ENCODE data around the gene CTNNA1. TPM values are rescaled to one million over a fixed set of nuclear protein-coding genes. Genes with fewer than 3 reads are reported as not detected.

CTNNA1 gene
- polyA plus RNA-seq, 1 of the 3 experiments (the other 2 are of a cell fraction): 130 TPM

DNA sequence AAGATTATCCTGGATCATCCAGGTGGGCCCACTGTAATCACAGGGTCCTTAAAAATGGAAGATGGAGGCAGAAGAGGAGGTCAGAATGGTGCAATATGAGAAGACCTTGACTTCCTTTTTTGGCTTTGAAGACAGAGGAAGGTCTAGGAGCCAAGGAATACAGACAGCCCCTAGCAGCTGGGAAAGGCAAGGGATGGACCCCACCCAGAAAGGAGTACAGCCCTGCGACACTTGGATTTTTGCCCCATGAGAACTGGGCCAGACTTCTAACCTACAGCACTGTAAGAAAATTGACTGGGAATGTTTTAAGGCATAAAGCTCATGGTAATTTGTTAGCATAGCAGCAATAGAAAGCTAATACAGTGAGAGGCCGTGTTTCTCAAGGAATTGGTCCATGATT is 188.8 kb downstream of the CTNNA1 start:
- TF ChIP-seq CHD2 (IDR thresholded peaks at IDR 0.05; ENCODE audit: low read length, partially characterized antibody) (no peak), GATA2 (CRISPR knock-in tag; IDR thresholded peaks at IDR 0.05) (no peak), RXRA (IDR thresholded peaks at IDR 0.05; ENCODE audit: borderline replicate concordance, low read depth) (no peak), SMC3 (IDR thresholded peaks at IDR 0.05; ENCODE audit: low read depth, low read length) (no peak)
- H2AFZ ChIP-seq (ENCODE audit: low read depth): no peak overlapping the region

GRCh38 chr5:138942861-138943260 is 189.6 kb downstream of the CTNNA1 start:
- TF ChIP-seq SMC3 (IDR thresholded peaks at IDR 0.05; ENCODE audit: low read depth, low read length) (no peak), GATA2 (CRISPR knock-in tag; IDR thresholded peaks at IDR 0.05) (no peak), RXRA (IDR thresholded peaks at IDR 0.05; ENCODE audit: borderline replicate concordance, low read depth) (no peak), YY1 (IDR thresholded peaks at IDR 0.05; ENCODE audit: low read depth) (no peak), RAD21 (IDR thresholded peaks at IDR 0.05; ENCODE audit: low read length) (peak; percentile 38)
- H3K4me3 ChIP-seq (ENCODE audit: low read depth in 2 of 2, low read length in 1 of 2): no peak overlapping the region
- H4K20me1 ChIP-seq (ENCODE audit: insufficient read depth): no peaks in the 10 kb centered on the region
- no peaks in the 10 kb centered on the region for H3K9me3 ChIP-seq
- no peak overlapping the region for H2AFZ ChIP-seq (ENCODE audit: low read depth)
- H3K27ac ChIP-seq (ENCODE audit: low read depth in 2 of 2, low read length in 1 of 2): no peak overlapping the region
- no peaks in the 10 kb centered on the region for H3K27me3 ChIP-seq (ENCODE audit: insufficient read depth)
- ChIA-PET POLR2A (no interaction called here), CTCF (interaction anchor here (0.7 to 1.6 kb wide), 4 partner anchors 10 to 118 kb away, joined by 3 to 4 read pairs (median 4); no protein-coding TSS in a partner anchor)
- H3K9ac ChIP-seq: no peak overlapping the region
- H3K4me2 ChIP-seq: no peak overlapping the region
- WGBS (ENCODE audit: low lambda C conversion rate): 88% methylated on average over 3 of the region's 3 CpGs
- H3K4me1 ChIP-seq (ENCODE audit: control insufficient read depth in 1 of 2, insufficient read depth in 2 of 2, low read depth in 1 of 2, low read length in 1 of 2): peaks cover 0 to 52% of the 10 kb centered on the region in 2 experiments; a peak in 1 of 4 replicates
- DNase-seq: no peak
- H3K9me2 ChIP-seq: no peaks in the 10 kb centered on the region
- no peaks in the 10 kb centered on the region for H3K79me2 ChIP-seq (ENCODE audit: insufficient read depth)
- H3F3A ChIP-seq (replicated peaks; ENCODE audit: insufficient read depth): no peaks in the 10 kb centered on the region
- peaks cover 4 to 5% of the 10 kb centered on the region in 2 experiments for H3K36me3 ChIP-seq (replicated peaks in 1 of 2; ENCODE audit: control insufficient read depth in 1 of 2, insufficient read depth in 2 of 2, low read length in 1 of 2)

More for the DNA sequence above, 188.8 kb downstream of the CTNNA1 start:
- WGBS (ENCODE audit: low lambda C conversion rate): 100% methylated on average over 2 of the region's 2 CpGs
- Histone ChIP-seq H3K9me2 (no peaks in the 10 kb centered on the region), H3K36me3 (replicated peaks in 1 of 2; ENCODE audit: control insufficient read depth in 1 of 2, insufficient read depth in 2 of 2, low read length in 1 of 2) (peaks cover 4 to 5% of the 10 kb centered on the region in 2 experiments), H3K9ac (no peak overlapping the region), H3K27ac (ENCODE audit: low read depth in 2 of 2, low read length in 1 of 2) (no peak overlapping the region; a peak in 1 of 4 replicates), H3F3A (replicated peaks; ENCODE audit: insufficient read depth) (no peaks in the 10 kb centered on the region), H4K20me1 (ENCODE audit: insufficient read depth) (no peaks in the 10 kb centered on the region), H3K9me3 (no peaks in the 10 kb centered on the region), H3K4me1 (ENCODE audit: control insufficient read depth in 1 of 2, insufficient read depth in 2 of 2, low read depth in 1 of 2, low read length in 1 of 2) (peaks cover 0 to 44% of the 10 kb centered on the region in 2 experiments; a peak in 1 of 4 replicates), H3K27me3 (ENCODE audit: insufficient read depth) (no peaks in the 10 kb centered on the region), H3K4me2 (no peak overlapping the region), H3K4me3 (ENCODE audit: low read depth in 2 of 2, low read length in 1 of 2) (no peak overlapping the region), H3K79me2 (ENCODE audit: insufficient read depth) (no peaks in the 10 kb centered on the region)
- no peak for DNase-seq
- CTCF ChIA-PET: interaction anchor here (0.7 to 1.6 kb wide), 4 partner anchors 10 to 118 kb away, joined by 3 to 4 read pairs (median 4); no protein-coding TSS in a partner anchor
- POLR2A ChIA-PET: no interaction called here

DNA sequence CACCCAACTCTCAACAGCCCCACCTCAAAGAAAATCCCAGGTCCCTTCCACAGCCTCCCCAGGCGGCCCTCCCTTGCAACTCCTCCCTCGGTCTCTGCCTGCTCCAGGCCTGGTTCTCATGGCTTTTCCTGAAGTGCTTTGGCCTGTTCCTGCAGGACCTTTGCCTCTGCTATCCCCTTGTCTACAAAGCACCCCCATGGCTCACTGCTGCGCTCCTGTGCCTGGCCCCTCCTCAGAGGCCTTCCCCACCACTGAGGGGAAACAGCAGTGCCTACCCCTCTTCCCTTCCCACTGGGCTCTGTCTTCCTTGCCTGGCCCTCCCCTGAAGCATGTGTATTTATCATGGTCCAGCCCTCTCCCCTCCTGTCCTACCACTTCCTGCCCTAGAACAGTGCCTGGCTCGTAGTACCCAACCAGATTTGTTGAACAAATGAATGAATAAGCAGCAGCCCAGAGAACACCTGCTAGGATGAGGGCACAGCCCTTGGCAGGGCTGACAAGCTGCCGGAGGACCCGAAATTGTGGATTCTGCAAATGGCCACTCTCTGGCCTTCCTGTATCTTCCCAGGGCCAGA is 190.5 kb downstream of the CTNNA1 start:
- Histone ChIP-seq H3K27me3 (ENCODE audit: insufficient read depth) (no peaks in the 10 kb centered on the region), H3K9me2 (no peaks in the 10 kb centered on the region), H3K79me2 (ENCODE audit: insufficient read depth) (no peaks in the 10 kb centered on the region), H3K9me3 (no peaks in the 10 kb centered on the region), H3K36me3 (replicated peaks in 1 of 2; ENCODE audit: control insufficient read depth in 1 of 2, insufficient read depth in 2 of 2, low read length in 1 of 2) (peaks cover 3 to 4% of the 10 kb centered on the region in 2 experiments), H3K4me2 (no peak overlapping the region), H3K4me3 (ENCODE audit: low read depth in 2 of 2, low read length in 1 of 2) (no peak overlapping the region), H3K9ac (no peak overlapping the region), H4K20me1 (ENCODE audit: insufficient read depth) (no peaks in the 10 kb centered on the region), H3K4me1 (ENCODE audit: control insufficient read depth in 1 of 2, insufficient read depth in 2 of 2, low read depth in 1 of 2, low read length in 1 of 2) (peaks cover 0 to 60% of the 10 kb centered on the region in 2 experiments; a peak in 1 of 4 replicates), H2AFZ (ENCODE audit: low read depth) (no peak overlapping the region), H3F3A (replicated peaks; ENCODE audit: insufficient read depth) (no peaks in the 10 kb centered on the region), H3K27ac (ENCODE audit: low read depth in 2 of 2, low read length in 1 of 2) (no peak overlapping the region; a peak in 1 of 4 replicates)
- ChIA-PET CTCF (interaction anchor here (1.2 kb wide), 1 partner anchor 70 kb away, joined by 4 read pairs; no protein-coding TSS in a partner anchor), POLR2A (no interaction called here)
- no peak for DNase-seq
- 94% methylated on average over 6 of the region's 6 CpGs for WGBS (ENCODE audit: low lambda C conversion rate)
- TF ChIP-seq GABPA (IDR thresholded peaks at IDR 0.05; ENCODE audit: low read depth) (no peak), RFX5 (IDR thresholded peaks at IDR 0.05; ENCODE audit: low read length) (no peak), RXRA (IDR thresholded peaks at IDR 0.05; ENCODE audit: borderline replicate concordance, low read depth) (no peak), MEF2A (IDR thresholded peaks at IDR 0.05; ENCODE audit: borderline replicate concordance, low read depth) (no peak), JUND (IDR thresholded peaks at IDR 0.05) (no peak), TEAD4 (IDR thresholded peaks at IDR 0.05; ENCODE audit: borderline replicate concordance, insufficient read depth) (no peak), RCOR1 (IDR thresholded peaks at IDR 0.05; ENCODE audit: low read length) (no peak), NFIC (IDR thresholded peaks at IDR 0.05; ENCODE audit: borderline replicate concordance) (no peak)
- TF ChIP-seq, protein P1, sequence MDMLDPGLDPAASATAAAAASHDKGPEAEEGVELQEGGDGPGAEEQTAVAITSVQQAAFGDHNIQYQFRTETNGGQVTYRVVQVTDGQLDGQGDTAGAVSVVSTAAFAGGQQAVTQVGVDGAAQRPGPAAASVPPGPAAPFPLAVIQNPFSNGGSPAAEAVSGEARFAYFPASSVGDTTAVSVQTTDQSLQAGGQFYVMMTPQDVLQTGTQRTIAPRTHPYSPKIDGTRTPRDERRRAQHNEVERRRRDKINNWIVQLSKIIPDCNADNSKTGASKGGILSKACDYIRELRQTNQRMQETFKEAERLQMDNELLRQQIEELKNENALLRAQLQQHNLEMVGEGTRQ (IDR thresholded peaks at IDR 0.05; ENCODE audit: borderline replicate concordance, low read depth, low read length): no peak
- TF ChIP-seq, protein P2, sequence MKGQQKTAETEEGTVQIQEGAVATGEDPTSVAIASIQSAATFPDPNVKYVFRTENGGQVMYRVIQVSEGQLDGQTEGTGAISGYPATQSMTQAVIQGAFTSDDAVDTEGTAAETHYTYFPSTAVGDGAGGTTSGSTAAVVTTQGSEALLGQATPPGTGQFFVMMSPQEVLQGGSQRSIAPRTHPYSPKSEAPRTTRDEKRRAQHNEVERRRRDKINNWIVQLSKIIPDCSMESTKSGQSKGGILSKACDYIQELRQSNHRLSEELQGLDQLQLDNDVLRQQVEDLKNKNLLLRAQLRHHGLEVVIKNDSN (IDR thresholded peaks at IDR 0.05; ENCODE audit: borderline replicate concordance, low read depth): no peak
- TF ChIP-seq, protein P3, sequence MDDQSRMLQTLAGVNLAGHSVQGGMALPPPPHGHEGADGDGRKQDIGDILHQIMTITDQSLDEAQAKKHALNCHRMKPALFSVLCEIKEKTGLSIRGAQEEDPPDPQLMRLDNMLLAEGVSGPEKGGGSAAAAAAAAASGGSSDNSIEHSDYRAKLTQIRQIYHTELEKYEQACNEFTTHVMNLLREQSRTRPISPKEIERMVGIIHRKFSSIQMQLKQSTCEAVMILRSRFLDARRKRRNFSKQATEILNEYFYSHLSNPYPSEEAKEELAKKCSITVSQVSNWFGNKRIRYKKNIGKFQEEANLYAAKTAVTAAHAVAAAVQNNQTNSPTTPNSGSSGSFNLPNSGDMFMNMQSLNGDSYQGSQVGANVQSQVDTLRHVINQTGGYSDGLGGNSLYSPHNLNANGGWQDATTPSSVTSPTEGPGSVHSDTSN (IDR thresholded peaks at IDR 0.05): no peak
- TF ChIP-seq, protein P4, sequence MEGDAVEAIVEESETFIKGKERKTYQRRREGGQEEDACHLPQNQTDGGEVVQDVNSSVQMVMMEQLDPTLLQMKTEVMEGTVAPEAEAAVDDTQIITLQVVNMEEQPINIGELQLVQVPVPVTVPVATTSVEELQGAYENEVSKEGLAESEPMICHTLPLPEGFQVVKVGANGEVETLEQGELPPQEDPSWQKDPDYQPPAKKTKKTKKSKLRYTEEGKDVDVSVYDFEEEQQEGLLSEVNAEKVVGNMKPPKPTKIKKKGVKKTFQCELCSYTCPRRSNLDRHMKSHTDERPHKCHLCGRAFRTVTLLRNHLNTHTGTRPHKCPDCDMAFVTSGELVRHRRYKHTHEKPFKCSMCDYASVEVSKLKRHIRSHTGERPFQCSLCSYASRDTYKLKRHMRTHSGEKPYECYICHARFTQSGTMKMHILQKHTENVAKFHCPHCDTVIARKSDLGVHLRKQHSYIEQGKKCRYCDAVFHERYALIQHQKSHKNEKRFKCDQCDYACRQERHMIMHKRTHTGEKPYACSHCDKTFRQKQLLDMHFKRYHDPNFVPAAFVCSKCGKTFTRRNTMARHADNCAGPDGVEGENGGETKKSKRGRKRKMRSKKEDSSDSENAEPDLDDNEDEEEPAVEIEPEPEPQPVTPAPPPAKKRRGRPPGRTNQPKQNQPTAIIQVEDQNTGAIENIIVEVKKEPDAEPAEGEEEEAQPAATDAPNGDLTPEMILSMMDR (IDR thresholded peaks at IDR 0.05): no peak

Measured in SK-N-SH (cell line).